Cortex of kidney (tissue), 1 donor: ENCODE results near the gene NUDT16.
"Not testable (repeated sequence)": the region's sequence is repeated elsewhere in the genome, so short reads cannot be mapped to it uniquely, and the experiment has no call there.

Source experiments
- DNase-seq: peaks from one replicate; lab custom pipeline; 2025; lab: John Stamatoyannopoulos, UW

Gene NUDT16

GRCh38 chr3:131381445-131382291 lies at the start of gene NUDT16:
Gene NUDT16 (plus strand): TSS chr3:131381774. CDS start chr3:131381805, 31 bp downstream.
- DNase-seq = peak; percentile 95

GRCh38 chr3:131338948-131339640 lies 42.5 kb upstream of the NUDT16 start:
- DNase-seq = no peak

- DNase-seq = no peak
Observed at GRCh38 chr3:131341761-131342160, 39.8 kb upstream of the NUDT16 start.

- DNase-seq = no peak
Observed at GRCh38 chr3:131348911-131349310, 32.7 kb upstream of the NUDT16 start.

- DNase-seq = no peak
Observed at GRCh38 chr3:131349454-131349853, 32.1 kb upstream of the NUDT16 start.

- DNase-seq = no peak
Observed at GRCh38 chr3:131349946-131350347, 31.6 kb upstream of the NUDT16 start.

- no peak for DNase-seq
Observed at GRCh38 chr3:131350506-131350905, 31.1 kb upstream of the NUDT16 start.

GRCh38 chr3:131353016-131353877 lies 28.3 kb upstream of the NUDT16 start:
- no peak for DNase-seq

GRCh38 chr3:131353986-131354385 lies 27.6 kb upstream of the NUDT16 start:
- DNase-seq = no peak

GRCh38 chr3:131356006-131356595 lies 25.5 kb upstream of the NUDT16 start:
- DNase-seq = no peak

- no peak for DNase-seq
Observed at GRCh38 chr3:131357275-131357674, 24.3 kb upstream of the NUDT16 start.

- DNase-seq = no peak
Observed at GRCh38 chr3:131360191-131360755, 21.3 kb upstream of the NUDT16 start.

- not testable (repeated sequence) for DNase-seq
Observed at GRCh38 chr3:131361066-131361463, 20.5 kb upstream of the NUDT16 start.

- DNase-seq = peak; percentile 29
Observed at GRCh38 chr3:131361464-131362421, 19.8 kb upstream of the NUDT16 start.

GRCh38 chr3:131363275-131363674 lies 18.3 kb upstream of the NUDT16 start:
- DNase-seq = no peak

- no peak for DNase-seq
Observed at GRCh38 chr3:131370935-131371687, 10.5 kb upstream of the NUDT16 start.

GRCh38 chr3:131371688-131372066 lies 9.9 kb upstream of the NUDT16 start:
- no peak for DNase-seq

GRCh38 chr3:131374741-131375140 lies 6.8 kb upstream of the NUDT16 start:
- DNase-seq = no peak

- DNase-seq = not testable (repeated sequence)
Observed at GRCh38 chr3:131380821-131381444, 641 bp upstream of the NUDT16 start.
